ENCODE results near the gene BFSP1. TPM values are rescaled to one million over a fixed set of nuclear protein-coding genes. Genes with fewer than 3 reads are reported as not detected.

Gene BFSP1
- polyA plus RNA-seq, 1 of the 3 experiments (the other 2 are of a cell fraction): 7.1 TPM

DNA sequence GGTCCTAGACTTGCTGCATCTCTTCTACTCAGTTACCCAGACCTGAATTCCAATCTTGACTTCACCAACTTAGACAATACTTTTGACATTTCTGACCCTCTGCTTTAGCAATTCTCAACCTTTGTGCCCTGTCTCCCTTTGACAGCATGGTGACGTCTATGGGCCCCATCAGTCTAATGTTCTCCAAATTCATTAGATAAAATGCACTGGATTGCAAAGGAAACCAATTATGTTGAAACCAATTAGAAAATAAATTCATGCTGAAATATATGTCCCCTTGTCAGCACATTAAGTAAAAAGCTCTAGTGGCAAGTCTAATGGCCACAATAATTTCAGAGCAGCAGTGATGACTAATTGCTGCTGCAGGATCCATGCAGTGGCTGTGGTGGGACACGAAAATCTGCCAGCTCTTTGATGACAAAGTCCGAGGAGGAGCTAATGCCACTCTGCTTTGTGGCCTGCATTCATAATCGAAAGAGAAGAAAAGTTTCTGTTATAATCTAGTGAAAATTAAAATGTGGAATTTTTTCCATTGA, 64.0 kb downstream of the BFSP1 start (continued):
- TF ChIP-seq MAX (IDR thresholded peaks at IDR 0.05; ENCODE audit: low read depth) (no peak), FOSL2 (IDR thresholded peaks at IDR 0.05; ENCODE audit: borderline replicate concordance, low read depth) (no peak), CHD2 (IDR thresholded peaks at IDR 0.05; ENCODE audit: low read length, partially characterized antibody) (no peak), SIN3A (IDR thresholded peaks at IDR 0.05; ENCODE audit: borderline replicate concordance, low read depth, low read length) (no peak)

GRCh38 chr20:17466641-17467040, 64.5 kb downstream of the BFSP1 start:
- H3F3A ChIP-seq (replicated peaks; ENCODE audit: insufficient read depth): no peaks in the 10 kb centered on the region
- POLR2A ChIA-PET: no interaction called here
- no peak overlapping the region for H3K4me2 ChIP-seq
- H3K4me1 ChIP-seq (ENCODE audit: control insufficient read depth in 1 of 2, insufficient read depth in 2 of 2, low read depth in 1 of 2, low read length in 1 of 2): no peaks in the 10 kb centered on the region
- no peaks in the 10 kb centered on the region for H3K9me3 ChIP-seq
- no peak overlapping the region for H3K4me3 ChIP-seq (ENCODE audit: low read depth in 2 of 2, low read length in 1 of 2)
- no peaks in the 10 kb centered on the region for H3K27me3 ChIP-seq (ENCODE audit: insufficient read depth)
- H3K36me3 ChIP-seq (replicated peaks in 1 of 2; ENCODE audit: control insufficient read depth in 1 of 2, insufficient read depth in 2 of 2, low read length in 1 of 2): no peaks in the 10 kb centered on the region
- no peaks in the 10 kb centered on the region for H4K20me1 ChIP-seq (ENCODE audit: insufficient read depth)
- no peaks in the 10 kb centered on the region for H3K9me2 ChIP-seq
- TF ChIP-seq TAF1 (IDR thresholded peaks at IDR 0.05; ENCODE audit: borderline replicate concordance, low read depth, low read length): no peak
- no peak for TF ChIP-seq RXRA (IDR thresholded peaks at IDR 0.05; ENCODE audit: borderline replicate concordance, low read depth)
- no peak for TF ChIP-seq MEF2A (IDR thresholded peaks at IDR 0.05; ENCODE audit: borderline replicate concordance, low read depth)
- no peak for TF ChIP-seq FOXJ3 (CRISPR knock-in tag; IDR thresholded peaks at IDR 0.05)
- no peak for TF ChIP-seq REST (IDR thresholded peaks at IDR 0.05; ENCODE audit: low read depth, low read length)
- no peak for TF ChIP-seq RFX5 (IDR thresholded peaks at IDR 0.05; ENCODE audit: low read length)
- no peak for TF ChIP-seq IRF3 (IDR thresholded peaks at IDR 0.05; ENCODE audit: low read depth, low read length)
- TF ChIP-seq TEAD4 (IDR thresholded peaks at IDR 0.05; ENCODE audit: borderline replicate concordance, insufficient read depth): no peak
- no peak for TF ChIP-seq EP300 (IDR thresholded peaks at IDR 0.05; ENCODE audit: borderline replicate concordance in 1 of 2, low read depth in 1 of 2, low read length in 1 of 2)
- no peak for TF ChIP-seq NFIC (IDR thresholded peaks at IDR 0.05; ENCODE audit: borderline replicate concordance)
- TF ChIP-seq, protein P1, sequence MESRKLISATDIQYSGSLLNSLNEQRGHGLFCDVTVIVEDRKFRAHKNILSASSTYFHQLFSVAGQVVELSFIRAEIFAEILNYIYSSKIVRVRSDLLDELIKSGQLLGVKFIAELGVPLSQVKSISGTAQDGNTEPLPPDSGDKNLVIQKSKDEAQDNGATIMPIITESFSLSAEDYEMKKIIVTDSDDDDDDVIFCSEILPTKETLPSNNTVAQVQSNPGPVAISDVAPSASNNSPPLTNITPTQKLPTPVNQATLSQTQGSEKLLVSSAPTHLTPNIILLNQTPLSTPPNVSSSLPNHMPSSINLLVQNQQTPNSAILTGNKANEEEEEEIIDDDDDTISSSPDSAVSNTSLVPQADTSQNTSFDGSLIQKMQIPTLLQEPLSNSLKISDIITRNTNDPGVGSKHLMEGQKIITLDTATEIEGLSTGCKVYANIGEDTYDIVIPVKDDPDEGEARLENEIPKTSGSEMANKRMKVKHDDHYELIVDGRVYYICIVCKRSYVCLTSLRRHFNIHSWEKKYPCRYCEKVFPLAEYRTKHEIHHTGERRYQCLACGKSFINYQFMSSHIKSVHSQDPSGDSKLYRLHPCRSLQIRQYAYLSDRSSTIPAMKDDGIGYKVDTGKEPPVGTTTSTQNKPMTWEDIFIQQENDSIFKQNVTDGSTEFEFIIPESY (IDR thresholded peaks at IDR 0.05; ENCODE audit: borderline replicate concordance, low read depth): no peak
- 33% methylated on average over 7 of the region's 7 CpGs for WGBS (ENCODE audit: low lambda C conversion rate)
- DNase-seq: no peak
- no peaks in the 10 kb centered on the region for H3K79me2 ChIP-seq (ENCODE audit: insufficient read depth)
- no peak overlapping the region for H2AFZ ChIP-seq (ENCODE audit: low read depth)
- no peak overlapping the region for H3K27ac ChIP-seq (ENCODE audit: low read depth in 2 of 2, low read length in 1 of 2)
- CTCF ChIA-PET: interaction anchor here (1.3 to 2.2 kb wide), 5 partner anchors 12 to 665 kb away, joined by 3 to 7 read pairs (median 3); no protein-coding TSS in a partner anchor
- H3K9ac ChIP-seq: no peak overlapping the region

All from SK-N-SH (cell line).